SH-SY5Y (cell line): ENCODE data around the gene UTS2B.

Experiments used
- GATA2 ChIP-seq: IDR thresholded peaks from 2 replicates; pipeline ENCODE4 v1.6.1; 2011; ENCODE audit warnings: mild to moderate bottlenecking, low read depth, low read length
- GATA3 ChIP-seq: IDR thresholded peaks from 2 replicates; pipeline ENCODE4 v1.6.1; 2011; ENCODE audit warnings: low read depth, mild to moderate bottlenecking, low read length, moderate library complexity

DNA sequence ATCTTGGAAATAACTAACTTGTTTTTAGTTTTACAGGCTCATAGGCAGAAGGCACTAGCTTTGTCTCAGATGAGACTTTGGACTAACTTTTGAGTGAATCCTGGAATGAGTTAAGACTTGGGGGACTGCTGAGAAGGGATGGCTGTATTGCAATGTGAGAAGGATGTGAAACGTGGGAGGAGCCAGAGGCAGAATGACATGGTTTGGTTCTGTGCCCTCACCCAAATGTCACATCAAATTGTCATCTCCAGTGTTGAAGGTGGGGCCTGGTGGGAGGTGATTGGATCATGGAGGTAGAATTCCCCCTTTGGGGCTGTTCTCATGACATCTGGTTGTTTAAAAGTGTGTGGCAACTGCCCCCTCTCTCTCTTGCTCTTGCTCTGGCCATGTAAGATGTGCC lies 29.9 kb downstream of the UTS2B start:
- TF ChIP-seq GATA3 (no peak), GATA2 (no peak)
